ENCODE results near the gene GTF2H1.

Gene GTF2H1

GRCh38 chr11:18374956-18375355 lies 52.6 kb downstream of the GTF2H1 start:
- H3K27ac ChIP-seq = no peak overlapping the region
- no peak overlapping the region for H3K9ac ChIP-seq (ENCODE audit: insufficient read length)
- no peaks in the 10 kb centered on the region for H3K36me3 ChIP-seq (ENCODE audit: insufficient read depth, low read length)
- no peaks in the 10 kb centered on the region for H3K9me3 ChIP-seq (ENCODE audit: low read depth, low read length)
- DNase-seq (ENCODE audit: low read depth, low spot score) = no peak
- TF ChIP-seq FOXP2 (optimal IDR thresholded peaks at IDR 0.05; ENCODE audit: control extremely low read depth, extremely low read length, insufficient read depth) (no peak), POLR2AphosphoS5 (IDR thresholded peaks at IDR 0.05; ENCODE audit: borderline replicate concordance, low read depth, low read length) (no peak), EZH2 (IDR thresholded peaks at IDR 0.05) (no peak)
- no peak overlapping the region for H3K4me3 ChIP-seq

DNA sequence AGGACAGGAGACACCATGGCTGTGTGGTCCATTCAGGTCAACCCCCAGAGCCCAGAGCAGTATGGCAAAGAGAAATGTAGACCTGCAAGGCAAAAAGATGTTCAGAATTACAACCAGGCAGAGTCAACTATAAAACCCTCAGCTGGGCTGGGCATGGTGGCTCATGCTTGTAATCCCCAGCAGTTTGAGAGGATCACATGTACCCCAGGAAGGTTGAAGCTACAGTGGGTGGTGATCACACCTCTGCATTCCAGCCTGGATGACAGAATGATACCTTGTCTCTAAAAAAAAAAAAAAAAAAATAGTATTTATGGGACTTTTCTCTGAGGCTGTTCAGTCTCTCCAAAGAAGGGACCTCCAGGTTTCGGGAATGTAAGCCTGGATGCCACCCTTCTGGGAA lies 53.6 kb downstream of the GTF2H1 start:
- H3K4me3 ChIP-seq = no peak overlapping the region
- no peak for TF ChIP-seq FOXP2 (optimal IDR thresholded peaks at IDR 0.05; ENCODE audit: control extremely low read depth, extremely low read length, insufficient read depth)
- no peak for TF ChIP-seq POLR2AphosphoS5 (IDR thresholded peaks at IDR 0.05; ENCODE audit: borderline replicate concordance, low read depth, low read length)
- no peak for TF ChIP-seq EZH2 (IDR thresholded peaks at IDR 0.05)
- no peak for DNase-seq (ENCODE audit: low read depth, low spot score)
- H3K9ac ChIP-seq (ENCODE audit: insufficient read length) = no peak overlapping the region
- no peaks in the 10 kb centered on the region for H3K36me3 ChIP-seq (ENCODE audit: insufficient read depth, low read length)
- H3K27ac ChIP-seq = no peak overlapping the region
- no peaks in the 10 kb centered on the region for H3K9me3 ChIP-seq (ENCODE audit: low read depth, low read length)

- Histone ChIP-seq H3K9me3 (ENCODE audit: low read depth, low read length) (no peaks in the 10 kb centered on the region), H3K4me3 (no peak overlapping the region), H3K27ac (no peak overlapping the region), H3K9ac (ENCODE audit: insufficient read length) (no peak overlapping the region), H3K36me3 (ENCODE audit: insufficient read depth, low read length) (no peaks in the 10 kb centered on the region)
- DNase-seq (ENCODE audit: low read depth, low spot score) = no peak
- TF ChIP-seq POLR2AphosphoS5 (IDR thresholded peaks at IDR 0.05; ENCODE audit: borderline replicate concordance, low read depth, low read length) = no peak
- TF ChIP-seq FOXP2 (optimal IDR thresholded peaks at IDR 0.05; ENCODE audit: control extremely low read depth, extremely low read length, insufficient read depth) = no peak
- no peak for TF ChIP-seq EZH2 (IDR thresholded peaks at IDR 0.05)
Observed at GRCh38 chr11:18379201-18379600, 56.8 kb downstream of the GTF2H1 start.

GRCh38 chr11:18383388-18384156 lies 61.2 kb downstream of the GTF2H1 start:
- no peaks in the 10 kb centered on the region for H3K9me3 ChIP-seq (ENCODE audit: low read depth, low read length)
- no peak for DNase-seq (ENCODE audit: low read depth, low spot score)
- H3K9ac ChIP-seq (ENCODE audit: insufficient read length) = peak overlapping the region; percentile 34
- H3K36me3 ChIP-seq (ENCODE audit: insufficient read depth, low read length) = no peaks in the 10 kb centered on the region
- peak overlapping the region; percentile 61 for H3K4me3 ChIP-seq
- TF ChIP-seq FOXP2 (optimal IDR thresholded peaks at IDR 0.05; ENCODE audit: control extremely low read depth, extremely low read length, insufficient read depth) (peak; percentile 62), EZH2 (IDR thresholded peaks at IDR 0.05) (no peak)
- peak overlapping the region; percentile 89 for H3K27ac ChIP-seq

DNA sequence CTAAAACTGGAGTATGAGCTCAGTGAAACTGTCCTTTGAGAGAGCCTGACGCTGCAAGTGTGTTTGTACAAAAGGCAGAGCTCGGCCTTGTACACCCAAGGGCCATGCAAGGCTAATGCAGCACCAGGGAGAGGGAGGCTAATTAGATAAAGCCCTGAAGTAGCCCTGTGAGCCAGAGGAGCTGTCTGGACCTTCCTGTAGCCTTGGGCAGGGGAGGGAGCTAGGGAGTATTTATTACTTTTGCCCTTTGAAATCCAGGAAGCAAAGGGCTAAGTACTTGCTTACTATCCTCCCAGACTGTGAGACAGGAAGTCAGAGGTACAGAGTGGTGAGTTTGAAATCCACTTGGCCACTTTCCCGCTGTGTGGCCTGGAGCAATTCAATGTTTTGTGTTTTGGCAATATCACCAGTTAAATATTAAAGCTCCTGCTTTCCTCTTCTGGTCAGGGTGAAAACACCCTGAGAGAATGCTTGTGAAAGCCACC lies 61.8 kb downstream of the GTF2H1 start:
- H3K36me3 ChIP-seq (ENCODE audit: insufficient read depth, low read length) = no peaks in the 10 kb centered on the region
- no peak for DNase-seq (ENCODE audit: low read depth, low spot score)
- H3K9ac ChIP-seq (ENCODE audit: insufficient read length) = peak overlapping the region; percentile 34
- H3K9me3 ChIP-seq (ENCODE audit: low read depth, low read length) = no peaks in the 10 kb centered on the region
- TF ChIP-seq EZH2 (IDR thresholded peaks at IDR 0.05) (no peak), FOXP2 (optimal IDR thresholded peaks at IDR 0.05; ENCODE audit: control extremely low read depth, extremely low read length, insufficient read depth) (no peak), POLR2AphosphoS5 (IDR thresholded peaks at IDR 0.05; ENCODE audit: borderline replicate concordance, low read depth, low read length) (no peak)
- peak overlapping the region; percentile 61 for H3K4me3 ChIP-seq
- H3K27ac ChIP-seq = peak overlapping the region; percentile 89

DNA sequence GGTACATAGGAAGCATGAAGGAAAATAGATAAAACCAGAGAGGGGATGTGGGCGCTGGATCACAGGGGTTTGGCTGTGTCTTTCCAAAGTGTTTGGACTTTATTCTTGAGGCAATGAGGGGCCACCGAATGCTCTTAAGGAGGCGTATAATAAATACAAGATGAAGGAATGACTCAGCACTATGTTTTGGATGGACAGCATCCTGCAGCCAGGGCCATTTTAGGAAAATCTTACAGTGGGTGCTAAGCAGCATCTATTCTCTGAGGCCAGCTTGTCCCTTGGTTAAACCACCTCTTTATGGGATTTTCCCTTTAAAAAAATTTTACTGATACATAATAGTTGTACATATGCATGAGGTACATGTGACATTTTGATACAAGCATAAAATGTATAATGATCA lies 67.7 kb downstream of the GTF2H1 start:
- DNase-seq (ENCODE audit: low read depth, low spot score) = no peak
- H3K9me3 ChIP-seq (ENCODE audit: low read depth, low read length) = no peaks in the 10 kb centered on the region
- TF ChIP-seq POLR2AphosphoS5 (IDR thresholded peaks at IDR 0.05; ENCODE audit: borderline replicate concordance, low read depth, low read length) = no peak
- TF ChIP-seq FOXP2 (optimal IDR thresholded peaks at IDR 0.05; ENCODE audit: control extremely low read depth, extremely low read length, insufficient read depth) = no peak
- no peak for TF ChIP-seq EZH2 (IDR thresholded peaks at IDR 0.05)

GRCh38 chr11:18392434-18393321 lies 70.3 kb downstream of the GTF2H1 start:
- H3K9me3 ChIP-seq (ENCODE audit: low read depth, low read length) = no peaks in the 10 kb centered on the region
- H3K9ac ChIP-seq (ENCODE audit: insufficient read length) = no peak overlapping the region
- peaks cover 15% of the 10 kb centered on the region for H3K36me3 ChIP-seq (ENCODE audit: insufficient read depth, low read length)
- no peak for TF ChIP-seq POLR2AphosphoS5 (IDR thresholded peaks at IDR 0.05; ENCODE audit: borderline replicate concordance, low read depth, low read length)
- no peak for TF ChIP-seq FOXP2 (optimal IDR thresholded peaks at IDR 0.05; ENCODE audit: control extremely low read depth, extremely low read length, insufficient read depth)
- no peak for DNase-seq (ENCODE audit: low read depth, low spot score)
- no peak overlapping the region for H3K4me3 ChIP-seq
- H3K27ac ChIP-seq = no peak overlapping the region

More for the DNA sequence above, 67.7 kb downstream of the GTF2H1 start:
- no peak overlapping the region for H3K4me3 ChIP-seq
- no peak overlapping the region for H3K27ac ChIP-seq
- no peak overlapping the region for H3K9ac ChIP-seq (ENCODE audit: insufficient read length)
- no peaks in the 10 kb centered on the region for H3K36me3 ChIP-seq (ENCODE audit: insufficient read depth, low read length)

GRCh38 chr11:18393581-18394274 lies 71.4 kb downstream of the GTF2H1 start:
- Histone ChIP-seq H3K9me3 (ENCODE audit: low read depth, low read length) (no peaks in the 10 kb centered on the region), H3K36me3 (ENCODE audit: insufficient read depth, low read length) (peaks cover 26% of the 10 kb centered on the region), H3K27ac (peak overlapping the region; percentile 80), H3K4me3 (peak overlapping the region; percentile 99), H3K9ac (ENCODE audit: insufficient read length) (peak overlapping the region; percentile 76)
- no peak for DNase-seq (ENCODE audit: low read depth, low spot score)
- no peak for TF ChIP-seq FOXP2 (optimal IDR thresholded peaks at IDR 0.05; ENCODE audit: control extremely low read depth, extremely low read length, insufficient read depth)
- TF ChIP-seq EZH2 (IDR thresholded peaks at IDR 0.05) = no peak
- TF ChIP-seq POLR2AphosphoS5 (IDR thresholded peaks at IDR 0.05; ENCODE audit: borderline replicate concordance, low read depth, low read length) = no peak

Measured in SK-N-MC (cell line).